Transverse colon (tissue), 3 donors: ENCODE measurements around the gene NTNG1.

ENCODE experiments used
- POLR2A ChIP-seq: fragments of 450-650 bp; IDR thresholded peaks from one replicate; pipeline ENCODE4 v1.6.1; 2016; ENCODE audit warnings: antibody characterized with exemption, mild to moderate bottlenecking, moderate library complexity
- TF ChIP-seq, protein P1 (sequence below), 5 experiments: fragments of 200-600 bp in 3 of 5; fragments of 450-650 bp in 2 of 5; sonication (generic) in 3 of 5; IDR thresholded peaks; 1 replicate in 2 of 5; 2 replicates in 3 of 5; pipeline ENCODE4 v1.5.1; 2016 to 2017; ENCODE audit warnings: antibody characterized with exemption in 5 of 5, inconsistent platforms in 3 of 5, mild to moderate bottlenecking in 2 of 5, moderate library complexity in 1 of 5

DNA sequence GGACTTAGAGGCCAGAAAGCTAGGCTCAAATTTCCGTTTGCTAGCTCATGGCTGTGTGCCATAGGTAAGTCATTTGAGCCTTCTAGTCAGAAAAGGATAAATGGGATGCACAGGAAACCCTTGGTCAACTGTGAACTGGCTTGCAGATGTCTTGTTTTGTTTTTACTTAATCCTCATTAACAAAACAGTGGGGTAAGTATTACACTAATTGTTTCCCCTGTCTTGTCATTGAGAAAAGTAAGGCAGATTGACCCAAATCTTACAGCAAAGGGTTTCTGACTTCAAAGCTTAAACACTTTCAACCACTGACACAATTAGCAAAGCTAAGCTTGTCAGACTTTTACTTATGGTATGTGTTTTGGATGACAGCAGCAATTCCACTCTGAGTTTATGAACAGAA is 291.3 kb downstream of the NTNG1 start:
- TF ChIP-seq, protein P1, sequence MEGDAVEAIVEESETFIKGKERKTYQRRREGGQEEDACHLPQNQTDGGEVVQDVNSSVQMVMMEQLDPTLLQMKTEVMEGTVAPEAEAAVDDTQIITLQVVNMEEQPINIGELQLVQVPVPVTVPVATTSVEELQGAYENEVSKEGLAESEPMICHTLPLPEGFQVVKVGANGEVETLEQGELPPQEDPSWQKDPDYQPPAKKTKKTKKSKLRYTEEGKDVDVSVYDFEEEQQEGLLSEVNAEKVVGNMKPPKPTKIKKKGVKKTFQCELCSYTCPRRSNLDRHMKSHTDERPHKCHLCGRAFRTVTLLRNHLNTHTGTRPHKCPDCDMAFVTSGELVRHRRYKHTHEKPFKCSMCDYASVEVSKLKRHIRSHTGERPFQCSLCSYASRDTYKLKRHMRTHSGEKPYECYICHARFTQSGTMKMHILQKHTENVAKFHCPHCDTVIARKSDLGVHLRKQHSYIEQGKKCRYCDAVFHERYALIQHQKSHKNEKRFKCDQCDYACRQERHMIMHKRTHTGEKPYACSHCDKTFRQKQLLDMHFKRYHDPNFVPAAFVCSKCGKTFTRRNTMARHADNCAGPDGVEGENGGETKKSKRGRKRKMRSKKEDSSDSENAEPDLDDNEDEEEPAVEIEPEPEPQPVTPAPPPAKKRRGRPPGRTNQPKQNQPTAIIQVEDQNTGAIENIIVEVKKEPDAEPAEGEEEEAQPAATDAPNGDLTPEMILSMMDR (IDR thresholded peaks at IDR 0.05), result no peak
- no peak for TF ChIP-seq POLR2A
